Testis (tissue), 2 donors: ENCODE results near the gene C14orf39.

Experiments
- CTCF ChIP-seq, 3 experiments: fragments of 450-650 bp in 2 of 3; fragments of 200-600 bp in 1 of 3; sonication (generic) in 1 of 3; IDR thresholded peaks; one replicate each; pipeline ENCODE4 v1.5.1; 2016 to 2019; ENCODE audit warnings: antibody characterized with exemption in 3 of 3, mild to moderate bottlenecking in 2 of 3, moderate library complexity in 1 of 3
- POLR2A ChIP-seq: fragments of 450-650 bp; IDR thresholded peaks from one replicate; pipeline ENCODE4 v1.6.1; 2017; ENCODE audit warnings: antibody characterized with exemption, mild to moderate bottlenecking, moderate library complexity

GRCh38 chr14:60532442-60532841, 46.6 kb upstream of the C14orf39 start:
- TF ChIP-seq CTCF (IDR thresholded peaks at IDR 0.05) (no peak), POLR2A (no peak)
